GM21619 (cell line): Measurements from ENCODE around the gene CD83.

ENCODE experiments used
- ATAC-seq: cut with Tn5 transposase; IDR thresholded peaks from one replicate; pipeline ENCODE4 v1.9.1; 2021; ENCODE audit not compliant: unreplicated experiment

The CD83 gene

DNA sequence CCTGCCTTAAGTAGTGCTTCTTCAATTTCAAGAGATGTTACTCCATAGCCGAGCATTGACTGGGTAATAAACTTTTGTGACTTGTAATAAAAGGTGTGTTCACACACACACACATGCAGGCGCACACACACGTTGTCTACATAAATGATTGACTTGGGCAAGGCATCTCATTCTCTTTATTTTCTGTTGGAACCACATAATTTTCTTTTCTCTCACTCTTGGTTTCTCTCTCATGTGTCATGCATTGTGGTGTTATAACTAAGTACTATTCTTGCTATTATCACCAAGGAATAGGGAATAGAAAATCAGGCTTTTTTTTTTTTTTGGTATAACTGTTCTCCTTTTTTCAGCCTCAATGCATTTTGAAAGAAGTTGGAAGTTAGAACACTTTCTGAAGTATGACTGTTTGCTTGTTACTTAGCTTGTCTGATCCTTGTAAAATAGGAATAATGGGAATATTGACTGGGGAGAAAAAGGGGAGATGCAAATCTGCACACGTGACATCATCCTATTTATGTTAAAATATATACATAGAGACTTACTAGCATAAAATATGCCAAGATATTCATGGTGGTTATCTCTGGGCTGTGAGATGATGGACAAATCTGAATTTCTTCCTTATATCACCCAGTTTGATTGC is 26.1 kb upstream of the CD83 start:
- no peak for ATAC-seq

DNA sequence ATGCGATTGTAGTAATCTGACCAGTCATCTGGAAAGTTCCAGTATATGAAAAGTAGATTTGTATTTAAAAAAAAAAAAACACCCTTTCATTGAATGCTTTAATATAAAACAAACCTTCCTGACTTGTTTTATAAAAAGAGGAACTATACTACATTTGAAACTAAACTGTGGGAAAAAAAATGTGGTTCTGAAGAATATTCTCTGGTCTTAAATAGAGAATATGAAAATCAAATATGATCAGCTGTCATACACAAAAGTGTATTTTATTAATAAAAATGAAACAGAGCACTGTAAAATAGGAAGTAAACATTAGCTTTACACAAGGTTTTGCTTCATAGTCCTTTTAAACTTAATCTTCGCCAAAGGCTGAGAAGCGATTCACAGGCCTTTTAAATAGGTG is 25.3 kb upstream of the CD83 start:
- ATAC-seq: no peak

- ATAC-seq: no peak
These were observed 24.5 kb upstream of the CD83 start for GRCh38 chr6:14092838-14093789.

- ATAC-seq: no peak
These were observed 22.9 kb upstream of the CD83 start for GRCh38 chr6:14094721-14095120.

- peak; percentile 62 for ATAC-seq
These were observed 22.1 kb upstream of the CD83 start for GRCh38 chr6:14095437-14095836.

GRCh38 chr6:14100138-14100537 is 17.4 kb upstream of the CD83 start:
- no peak for ATAC-seq

DNA sequence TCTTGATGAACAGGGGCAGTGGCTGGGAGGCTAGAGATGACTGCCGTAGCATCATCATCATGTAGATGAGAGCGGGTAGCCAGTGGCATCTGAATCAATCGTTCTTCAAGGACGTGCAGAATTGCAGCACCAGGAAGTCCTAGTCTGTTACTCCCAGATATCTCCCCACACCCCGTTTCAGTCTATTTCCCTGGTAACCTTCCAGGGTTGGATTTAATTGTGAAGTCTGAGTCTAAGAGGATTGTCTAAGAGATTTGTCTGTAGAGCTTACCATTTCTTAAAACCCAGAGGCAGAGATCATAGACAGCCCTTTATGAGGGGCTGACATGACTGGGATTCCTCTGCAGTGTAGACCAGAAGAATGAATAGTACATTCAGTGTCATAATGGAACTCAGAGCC is 16.6 kb upstream of the CD83 start:
- no peak for ATAC-seq

- ATAC-seq: no peak
These were observed 15.2 kb upstream of the CD83 start for GRCh38 chr6:14102383-14102782.

- no peak for ATAC-seq
These were observed 12.0 kb upstream of the CD83 start for GRCh38 chr6:14105547-14105946.

GRCh38 chr6:14107000-14107399 is 10.6 kb upstream of the CD83 start:
- ATAC-seq: no peak

- no peak for ATAC-seq
These were observed 9.7 kb upstream of the CD83 start for GRCh38 chr6:14107711-14108494.

- peak; percentile 65 for ATAC-seq
These were observed 8.8 kb upstream of the CD83 start for GRCh38 chr6:14108571-14109410.

DNA sequence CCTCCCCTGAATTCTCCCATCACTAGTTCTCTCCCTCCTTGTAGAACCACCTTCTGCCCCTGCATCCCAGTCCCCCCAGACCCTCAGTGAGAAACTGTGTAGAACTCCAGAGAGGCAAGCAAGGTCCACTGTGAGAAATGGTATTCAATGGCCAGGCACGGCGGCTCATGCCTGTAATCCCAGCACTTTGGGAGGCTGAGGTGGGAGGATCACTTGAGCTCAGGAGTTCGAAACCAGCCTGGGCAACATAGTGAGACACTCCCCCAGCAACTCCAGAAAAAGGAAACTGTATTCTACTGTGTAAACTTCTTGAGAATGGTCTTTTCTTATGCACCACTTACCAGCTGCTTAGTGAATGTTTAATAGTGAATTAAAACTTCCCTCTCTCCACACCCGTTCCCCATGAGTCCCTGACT is 8.2 kb upstream of the CD83 start:
- peak; percentile 7 for ATAC-seq

GRCh38 chr6:14110001-14110818 is 7.4 kb upstream of the CD83 start:
- ATAC-seq: peak; percentile 49

GRCh38 chr6:14113976-14114375 is 3.6 kb upstream of the CD83 start:
- no peak for ATAC-seq

- ATAC-seq: no peak
These were observed 493 bp downstream of the CD83 start for GRCh38 chr6:14118091-14118439.

- ATAC-seq: no peak
These were observed 874 bp downstream of the CD83 start for GRCh38 chr6:14118446-14118845.

GRCh38 chr6:14119784-14120183 is 2.2 kb downstream of the CD83 start:
- ATAC-seq: no peak

- no peak for ATAC-seq
These were observed 3.0 kb downstream of the CD83 start for GRCh38 chr6:14120546-14120945.

GRCh38 chr6:14121936-14122344 is 4.4 kb downstream of the CD83 start:
- peak; percentile 60 for ATAC-seq
